Mucosa of rectum (tissue), 2 donors: Measurements from ENCODE around the gene NSFL1C.

Experiments used
- H3K27ac ChIP-seq, 2 donors: one replicate each; pipeline ENCODE4 v1.7.0; 2013; ENCODE audit warnings: inconsistent platforms in 2 of 2, low read depth in 2 of 2, low read length in 2 of 2
- H3K27me3 ChIP-seq, 2 donors: one replicate each; pipeline ENCODE4 v1.7.0; 2013; ENCODE audit warnings: low read length in 2 of 2; ENCODE audit not compliant: control insufficient read depth in 2 of 2, insufficient read depth in 2 of 2
- H3K36me3 ChIP-seq, 2 donors: one replicate each; pipeline ENCODE4 v1.7.0; 2013; ENCODE audit warnings: low read length in 2 of 2; ENCODE audit not compliant: control insufficient read depth in 2 of 2, insufficient read depth in 2 of 2
- H3K4me1 ChIP-seq, 2 donors: one replicate each; pipeline ENCODE4 v1.7.0; 2013; ENCODE audit warnings: low read length in 2 of 2, mild to moderate bottlenecking in 1 of 2; ENCODE audit not compliant: control insufficient read depth in 2 of 2, insufficient read depth in 2 of 2
- H3K4me3 ChIP-seq, 2 donors: one replicate each; pipeline ENCODE4 v1.7.0; 2013; ENCODE audit warnings: low read length in 2 of 2
- H3K9ac ChIP-seq, 2 donors: one replicate each; pipeline ENCODE4 v1.7.0; 2013; ENCODE audit warnings: low read length in 2 of 2, low read depth in 1 of 2, mild to moderate bottlenecking in 1 of 2
- H3K9me3 ChIP-seq, 2 donors: one replicate each; pipeline ENCODE4 v1.7.0; 2013; ENCODE audit warnings: low read length in 2 of 2; ENCODE audit not compliant: control insufficient read depth in 2 of 2
- donor health status: healthy.
- donor health status: Normal muscosa, but diverticular disease.

NSFL1C gene

GRCh38 chr20:1460275-1460674 is 6.4 kb downstream of the NSFL1C start:
- no peak overlapping the region for H3K4me3 ChIP-seq
- H3K9me3 ChIP-seq, result no peaks in the 10 kb centered on the region
- H3K36me3 ChIP-seq, result peaks cover 58 to 69% of the 10 kb centered on the region in 2 donors
- peaks cover under 1 to 3% of the 10 kb centered on the region in 2 donors for H3K4me1 ChIP-seq
- no peaks in the 10 kb centered on the region for H3K27me3 ChIP-seq
- H3K27ac ChIP-seq, result no peak overlapping the region
- H3K9ac ChIP-seq, result no peak overlapping the region

- peaks cover 67 to 76% of the 10 kb centered on the region in 2 donors for H3K36me3 ChIP-seq
- no peak overlapping the region for H3K4me3 ChIP-seq
- no peak overlapping the region for H3K27ac ChIP-seq
- no peaks in the 10 kb centered on the region for H3K27me3 ChIP-seq
- no peak overlapping the region for H3K9ac ChIP-seq
- H3K4me1 ChIP-seq, result no peaks in the 10 kb centered on the region
- no peaks in the 10 kb centered on the region for H3K9me3 ChIP-seq
Observed at GRCh38 chr20:1457992-1458391, 8.7 kb downstream of the NSFL1C start.

- H3K4me1 ChIP-seq, result no peaks in the 10 kb centered on the region
- no peaks in the 10 kb centered on the region for H3K27me3 ChIP-seq
- no peak overlapping the region for H3K4me3 ChIP-seq
- no peak overlapping the region for H3K27ac ChIP-seq
- peaks cover 83 to 84% of the 10 kb centered on the region in 2 donors for H3K36me3 ChIP-seq
- H3K9me3 ChIP-seq, result no peaks in the 10 kb centered on the region
- H3K9ac ChIP-seq, result no peak overlapping the region
Observed at GRCh38 chr20:1456300-1456699, 10.3 kb downstream of the NSFL1C start.

GRCh38 chr20:1450926-1451491 is 15.6 kb downstream of the NSFL1C start:
- Histone ChIP-seq H3K36me3 (peaks cover 91 to 95% of the 10 kb centered on the region in 2 donors), H3K9ac (no peak overlapping the region), H3K27me3 (no peaks in the 10 kb centered on the region), H3K4me3 (no peak overlapping the region), H3K27ac (no peak overlapping the region), H3K9me3 (no peaks in the 10 kb centered on the region), H3K4me1 (no peaks in the 10 kb centered on the region)

- H3K36me3 ChIP-seq, result peaks cover 92 to 95% of the 10 kb centered on the region in 2 donors
- H3K27me3 ChIP-seq, result no peaks in the 10 kb centered on the region
- H3K9ac ChIP-seq, result no peak overlapping the region
- no peak overlapping the region for H3K27ac ChIP-seq
- no peaks in the 10 kb centered on the region for H3K4me1 ChIP-seq
- no peak overlapping the region for H3K4me3 ChIP-seq
- no peaks in the 10 kb centered on the region for H3K9me3 ChIP-seq
Observed at GRCh38 chr20:1449370-1449769, 17.3 kb downstream of the NSFL1C start.

GRCh38 chr20:1448081-1448620 is 18.5 kb downstream of the NSFL1C start:
- H3K27ac ChIP-seq, result no peak overlapping the region
- no peaks in the 10 kb centered on the region for H3K27me3 ChIP-seq
- no peak overlapping the region for H3K4me3 ChIP-seq
- no peaks in the 10 kb centered on the region for H3K4me1 ChIP-seq
- H3K9ac ChIP-seq, result no peak overlapping the region
- H3K36me3 ChIP-seq, result peaks cover 92 to 95% of the 10 kb centered on the region in 2 donors
- no peaks in the 10 kb centered on the region for H3K9me3 ChIP-seq

GRCh38 chr20:1446536-1446935 is 20.1 kb downstream of the NSFL1C start:
- no peak overlapping the region for H3K27ac ChIP-seq
- peaks cover 93% of the 10 kb centered on the region in 2 donors for H3K36me3 ChIP-seq
- no peaks in the 10 kb centered on the region for H3K27me3 ChIP-seq
- H3K4me3 ChIP-seq, result no peak overlapping the region
- no peaks in the 10 kb centered on the region for H3K4me1 ChIP-seq
- H3K9ac ChIP-seq, result no peak overlapping the region
- no peaks in the 10 kb centered on the region for H3K9me3 ChIP-seq

- Histone ChIP-seq H3K27me3 (no peaks in the 10 kb centered on the region), H3K27ac (no peak overlapping the region), H3K9ac (no peak overlapping the region), H3K4me1 (peaks cover 3 to 5% of the 10 kb centered on the region in 2 donors), H3K9me3 (no peaks in the 10 kb centered on the region), H3K36me3 (peaks cover 65% of the 10 kb centered on the region in 2 donors), H3K4me3 (no peak overlapping the region)
Observed at GRCh38 chr20:1443085-1443484, 23.6 kb downstream of the NSFL1C start.

- no peak overlapping the region for H3K9ac ChIP-seq
- H3K27me3 ChIP-seq, result no peaks in the 10 kb centered on the region
- no peak overlapping the region for H3K4me3 ChIP-seq
- peaks cover 3 to 5% of the 10 kb centered on the region in 2 donors for H3K4me1 ChIP-seq
- H3K36me3 ChIP-seq, result peaks cover 57% of the 10 kb centered on the region in 2 donors
- no peak overlapping the region for H3K27ac ChIP-seq
- no peaks in the 10 kb centered on the region for H3K9me3 ChIP-seq
Observed at GRCh38 chr20:1442304-1442703, 24.3 kb downstream of the NSFL1C start.

- H3K9ac ChIP-seq, result no peak overlapping the region
- H3K4me3 ChIP-seq, result no peak overlapping the region
- H3K27ac ChIP-seq, result no peak overlapping the region
- H3K9me3 ChIP-seq, result no peaks in the 10 kb centered on the region
- H3K27me3 ChIP-seq, result no peaks in the 10 kb centered on the region
- H3K36me3 ChIP-seq, result peaks cover 46% of the 10 kb centered on the region in 2 donors
- H3K4me1 ChIP-seq, result peaks cover 3 to 5% of the 10 kb centered on the region in 2 donors
Observed at GRCh38 chr20:1441133-1441532, 25.5 kb downstream of the NSFL1C start.
